ENCODE measurements around the gene MITF. TPM values are rescaled to one million over a fixed set of nuclear protein-coding genes. Genes with fewer than 3 reads are reported as not detected.

MITF gene, protein sequence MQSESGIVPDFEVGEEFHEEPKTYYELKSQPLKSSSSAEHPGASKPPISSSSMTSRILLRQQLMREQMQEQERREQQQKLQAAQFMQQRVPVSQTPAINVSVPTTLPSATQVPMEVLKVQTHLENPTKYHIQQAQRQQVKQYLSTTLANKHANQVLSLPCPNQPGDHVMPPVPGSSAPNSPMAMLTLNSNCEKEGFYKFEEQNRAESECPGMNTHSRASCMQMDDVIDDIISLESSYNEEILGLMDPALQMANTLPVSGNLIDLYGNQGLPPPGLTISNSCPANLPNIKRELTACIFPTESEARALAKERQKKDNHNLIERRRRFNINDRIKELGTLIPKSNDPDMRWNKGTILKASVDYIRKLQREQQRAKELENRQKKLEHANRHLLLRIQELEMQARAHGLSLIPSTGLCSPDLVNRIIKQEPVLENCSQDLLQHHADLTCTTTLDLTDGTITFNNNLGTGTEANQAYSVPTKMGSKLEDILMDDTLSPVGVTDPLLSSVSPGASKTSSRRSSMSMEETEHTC
- total RNA-seq: not detected

GRCh38 chr3:69739204-69740102 is at the start of gene MITF:
MITF (plus strand) TSS chr3:69739464; CDS start chr3:69739598, 134 bp downstream.
- no peak for DNase-seq

- DNase-seq: no peak
These were observed 47.4 kb upstream of the MITF start for GRCh38 chr3:69691860-69692259.

DNA sequence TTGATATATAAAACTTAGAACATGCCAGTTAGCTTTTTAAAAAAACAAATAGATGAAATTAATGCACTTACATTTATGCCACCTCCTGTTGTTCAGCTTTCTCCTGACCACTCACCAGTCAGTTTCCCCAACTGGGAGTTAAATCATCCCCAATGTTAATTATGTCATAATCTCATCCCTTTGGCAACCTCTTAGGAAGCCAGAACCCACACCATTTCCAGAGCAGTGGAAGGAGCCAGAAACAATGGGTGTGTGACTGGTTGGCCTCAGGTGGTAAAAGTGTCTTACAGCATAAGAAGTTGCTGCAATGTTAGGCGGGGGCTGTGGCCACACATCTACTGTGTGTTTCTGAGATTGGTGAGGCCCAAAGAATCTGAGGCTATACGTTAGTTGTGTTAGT is 46.5 kb upstream of the MITF start:
- DNase-seq: no peak

GRCh38 chr3:69695443-69695842 is 43.8 kb upstream of the MITF start:
- DNase-seq: no peak

- no peak for DNase-seq
These were observed 43.3 kb upstream of the MITF start for GRCh38 chr3:69695933-69696332.

GRCh38 chr3:69696367-69696766 is 42.9 kb upstream of the MITF start:
- no peak for DNase-seq

GRCh38 chr3:69697381-69697780 is 41.9 kb upstream of the MITF start:
- no peak for DNase-seq

DNA sequence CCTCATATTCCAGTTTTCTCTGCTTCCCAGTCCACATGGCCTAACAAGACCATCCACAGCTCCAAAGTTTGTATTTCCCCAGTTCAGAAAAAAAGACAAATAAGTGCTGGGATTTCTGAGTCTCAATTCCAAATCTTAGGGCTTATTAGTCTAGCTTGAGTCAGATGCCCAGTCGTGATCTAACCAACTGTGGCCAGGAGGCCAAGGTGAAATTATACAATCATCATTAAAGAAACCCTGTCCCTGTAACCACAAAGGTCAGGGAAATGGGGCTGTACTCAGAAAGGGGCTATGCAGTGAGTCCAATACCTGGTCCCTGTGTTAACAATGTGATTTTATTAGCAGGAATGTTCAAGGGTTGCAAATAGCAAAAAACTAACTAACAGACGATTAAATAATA is 40.5 kb upstream of the MITF start:
- DNase-seq: no peak

DNA sequence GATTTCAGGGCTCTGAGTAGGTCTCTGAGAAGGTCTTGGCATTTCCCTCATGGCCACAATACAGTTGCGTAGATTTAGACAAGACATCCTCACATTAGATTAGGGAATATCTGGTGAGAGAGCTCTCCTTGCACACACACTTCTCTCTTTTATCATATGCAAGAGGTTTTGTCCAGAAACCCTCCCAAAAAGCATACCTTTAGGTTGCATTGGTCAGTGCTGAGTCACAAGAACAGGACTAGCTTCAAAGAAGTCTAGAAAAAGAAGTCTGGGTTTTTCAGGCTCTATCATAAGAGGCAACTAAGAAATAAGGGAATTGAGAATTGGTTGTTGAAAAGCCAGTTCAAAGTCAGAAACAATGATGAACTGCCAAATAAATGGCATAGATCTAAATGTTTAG is 40.1 kb upstream of the MITF start:
- no peak for DNase-seq

- no peak for DNase-seq
These were observed 38.3 kb upstream of the MITF start for GRCh38 chr3:69700949-69701348.

DNA sequence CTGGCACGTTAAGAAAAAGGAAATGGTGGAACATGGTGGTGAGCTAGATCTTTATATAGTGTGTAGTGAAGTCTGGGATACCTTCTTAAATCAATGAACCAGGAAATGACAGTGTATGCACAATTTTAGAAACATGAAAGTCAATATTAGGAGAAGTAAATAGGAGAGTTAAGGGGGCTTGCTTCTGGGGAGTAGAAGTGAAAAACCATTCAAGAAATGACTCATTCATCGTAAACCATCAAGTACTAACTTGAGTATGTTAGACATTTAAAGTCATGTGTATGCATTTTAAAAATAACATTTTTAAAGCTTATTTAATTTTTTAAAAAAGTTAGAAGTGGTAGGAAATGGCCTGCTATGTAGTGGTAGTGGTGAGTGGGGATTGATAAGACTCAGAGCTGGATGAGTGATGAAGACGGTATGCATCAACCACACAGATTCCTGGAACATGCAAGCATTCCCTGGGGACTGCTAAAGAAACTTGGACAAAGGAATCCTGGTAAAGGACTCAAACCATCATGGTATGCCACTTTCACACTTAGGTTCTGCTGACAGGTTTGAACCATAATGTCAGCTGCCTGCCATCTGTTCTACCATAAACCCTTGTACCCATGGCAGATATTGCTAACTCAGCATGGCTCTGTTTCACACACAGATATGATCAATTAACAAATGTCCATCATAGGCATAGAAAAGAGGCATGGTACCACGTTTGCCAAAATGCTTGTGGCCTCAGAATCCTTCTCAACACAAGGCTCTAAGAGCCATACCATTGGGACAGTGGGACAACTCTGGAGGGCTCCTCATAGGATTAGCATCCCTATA is 28.9 kb upstream of the MITF start:
- no peak for DNase-seq

GRCh38 chr3:69712269-69712668 is 27.0 kb upstream of the MITF start:
- DNase-seq: no peak

DNA sequence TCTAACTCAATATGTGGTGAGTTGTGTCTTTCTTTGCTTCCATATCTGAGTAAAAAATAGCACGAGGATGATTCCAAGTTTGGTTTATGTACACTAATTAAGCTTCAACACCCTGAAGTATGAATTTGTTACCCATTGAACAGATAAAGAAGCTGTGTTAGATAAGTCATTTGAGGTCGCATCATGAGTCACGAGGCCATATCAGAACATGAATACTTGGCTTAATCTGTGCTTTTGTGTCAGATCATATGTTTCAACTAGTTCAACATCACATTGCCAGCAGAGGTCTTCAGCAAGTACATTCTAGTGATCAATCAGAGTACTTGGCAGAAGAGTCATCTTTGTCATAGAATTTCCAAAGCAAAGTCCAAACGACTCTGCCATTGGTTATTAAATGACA is 26.3 kb upstream of the MITF start:
- no peak for DNase-seq

GRCh38 chr3:69715204-69715603 is 24.1 kb upstream of the MITF start:
- no peak for DNase-seq

DNA sequence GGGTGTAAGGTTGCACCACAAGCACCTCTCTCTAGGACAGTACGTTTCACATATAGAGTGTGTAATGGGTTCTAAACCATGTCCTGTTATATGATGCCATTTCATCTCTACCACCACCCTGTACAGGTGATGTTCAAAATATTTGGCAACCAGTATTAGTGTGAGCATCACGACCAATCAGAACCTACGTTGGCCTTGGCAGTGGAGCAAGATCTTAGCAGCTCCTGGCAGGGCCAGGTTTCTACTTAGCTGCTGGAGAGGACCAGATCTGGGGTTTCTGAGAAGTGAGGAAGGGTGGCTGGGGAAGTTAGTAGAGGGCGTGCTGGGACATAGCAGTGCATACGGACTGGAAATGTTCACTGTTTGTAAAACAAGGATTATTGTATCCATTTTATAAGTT is 23.1 kb upstream of the MITF start:
- no peak for DNase-seq

DNA sequence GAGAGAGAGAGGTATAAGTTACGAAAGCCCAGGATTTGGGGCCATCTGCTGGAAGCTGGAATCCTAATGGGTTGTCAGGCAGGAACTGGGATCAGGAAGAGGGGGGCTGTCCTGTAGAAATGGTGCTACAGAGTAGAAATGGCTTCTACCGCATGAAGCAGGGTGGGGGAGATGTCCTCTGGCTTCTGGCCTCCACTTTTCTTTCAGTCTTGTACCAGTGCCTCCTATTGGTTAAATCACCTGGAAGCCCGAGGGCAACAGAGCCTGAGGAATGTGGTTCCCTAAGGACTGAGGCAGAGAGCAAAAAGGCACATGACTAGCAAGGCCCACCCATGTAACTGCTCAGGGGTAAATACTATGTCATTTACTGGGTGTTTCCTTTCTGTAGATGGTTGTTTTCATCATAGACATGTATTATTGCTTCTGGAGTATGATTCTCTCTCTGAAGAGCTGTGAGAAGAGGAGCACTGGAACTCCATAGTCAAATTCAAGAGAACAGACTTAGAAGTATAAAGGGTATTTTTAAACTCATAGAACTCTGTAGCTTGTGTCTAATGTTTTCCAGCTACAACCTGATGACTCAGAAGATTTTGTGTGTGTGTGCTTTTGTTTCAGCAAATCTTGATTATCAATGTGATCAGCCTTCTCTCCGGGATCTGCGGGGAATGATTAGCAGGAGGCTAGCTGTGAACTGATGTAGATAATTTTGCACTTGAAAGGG is 20.2 kb upstream of the MITF start:
- DNase-seq: no peak

DNA sequence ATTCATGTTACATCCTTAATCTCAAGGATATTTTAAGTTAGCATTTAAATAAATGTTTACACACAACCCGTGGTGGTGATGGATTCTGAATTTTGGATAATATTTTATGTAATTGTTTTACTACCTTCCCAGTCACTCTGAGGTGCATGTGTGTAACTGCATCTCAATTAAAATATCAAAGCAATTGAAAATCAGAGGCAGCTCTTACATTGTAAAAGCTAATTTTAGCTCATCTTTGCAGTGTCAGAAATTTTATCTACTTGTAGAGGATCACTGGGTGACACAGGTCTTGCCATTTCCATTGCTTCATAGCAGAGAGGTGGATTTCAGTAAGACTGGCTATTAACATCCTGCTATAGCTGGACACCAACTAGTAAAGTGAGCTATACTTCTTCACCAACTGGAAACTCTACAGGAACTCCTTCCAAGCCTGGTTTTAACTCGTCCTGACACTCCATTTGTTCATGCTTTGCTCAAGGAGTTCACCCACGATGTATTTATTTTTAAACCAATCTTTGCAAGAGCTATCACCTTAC is 19.6 kb upstream of the MITF start:
- no peak for DNase-seq

DNA sequence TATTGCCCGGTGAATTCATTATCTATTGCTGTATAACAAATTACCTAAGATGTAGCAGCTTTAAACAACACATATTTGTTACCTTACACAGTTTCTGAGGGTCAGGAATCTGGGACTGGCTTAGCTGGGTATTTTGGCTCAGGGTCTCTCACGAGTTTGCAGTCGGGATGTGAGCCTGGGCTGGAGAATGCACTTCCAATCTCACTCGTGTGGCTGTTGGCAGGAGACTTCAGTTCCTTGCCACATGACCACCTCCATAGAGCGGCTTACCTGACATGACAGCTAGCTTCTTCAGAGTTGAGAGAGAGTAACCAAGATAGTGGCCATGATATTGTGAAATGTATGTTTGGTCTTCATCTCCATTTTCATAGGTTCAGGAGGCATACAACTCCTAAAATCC is 18.4 kb upstream of the MITF start:
- DNase-seq: no peak

- DNase-seq: no peak
These were observed 15.9 kb upstream of the MITF start for GRCh38 chr3:69723389-69723788.

- no peak for DNase-seq
These were observed 14.4 kb upstream of the MITF start for GRCh38 chr3:69724722-69725435.

DNA sequence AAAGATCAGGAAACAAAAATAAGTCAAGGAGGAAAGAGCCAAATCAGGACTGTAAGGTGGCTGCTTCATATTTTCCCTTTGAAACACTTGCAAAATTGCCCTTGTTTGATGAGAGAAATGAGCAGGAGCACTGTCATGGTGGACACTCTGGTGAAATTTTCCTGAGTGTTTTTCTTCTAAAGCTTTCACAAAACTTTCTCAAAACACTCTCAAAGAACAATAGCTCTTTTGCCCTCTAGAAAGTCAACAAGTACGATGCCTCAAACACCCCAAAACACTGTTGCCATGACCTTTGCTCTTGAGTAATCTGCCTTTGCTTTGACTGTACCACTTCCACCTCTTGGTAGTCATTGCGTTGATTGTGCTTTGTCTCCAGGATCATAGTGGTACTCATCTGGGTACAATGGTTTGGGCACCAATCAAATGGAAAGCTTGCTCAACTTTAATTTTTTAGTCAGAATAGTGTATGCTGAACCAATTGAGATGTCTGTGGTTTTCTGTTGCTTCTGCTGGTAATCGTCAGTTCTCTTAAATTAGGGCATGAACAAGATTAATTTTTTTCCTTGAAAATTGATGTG is 13.2 kb upstream of the MITF start:
- DNase-seq: no peak
